Measurements from ENCODE around the gene PKD2L1.

DNA sequence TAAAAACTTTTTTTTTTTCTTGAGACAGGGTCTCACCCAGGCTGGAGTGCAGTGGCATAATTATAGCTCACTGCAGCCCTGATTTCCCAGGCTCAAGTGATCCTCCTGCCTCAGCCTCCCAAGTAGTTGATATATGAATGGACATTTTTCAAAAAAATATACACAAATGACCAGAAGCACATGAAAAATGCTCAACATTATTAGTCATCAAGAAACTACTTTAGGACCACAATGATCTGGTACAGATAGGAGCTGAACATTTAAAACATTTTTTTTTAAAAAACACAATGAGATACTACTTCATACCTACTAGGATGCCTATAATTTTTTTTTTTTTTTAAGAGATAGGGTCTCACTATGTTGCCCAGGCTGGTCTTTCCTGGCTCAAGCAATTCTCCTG, 38.7 kb upstream of the PKD2L1 start:
- no peak for TF ChIP-seq NFIC (IDR thresholded peaks at IDR 0.05)
- no peak for TF ChIP-seq YY1 (IDR thresholded peaks at IDR 0.05; ENCODE audit: low read depth)
- TF ChIP-seq CEBPB (IDR thresholded peaks at IDR 0.05): no peak
- no peak for TF ChIP-seq RAD21 (IDR thresholded peaks at IDR 0.05; ENCODE audit: low read depth)
- no peak for TF ChIP-seq TEAD4 (IDR thresholded peaks at IDR 0.05)

All from Ishikawa (cell line).